HepG2 (cell line): Measurements from ENCODE around the gene CDC42EP1. TPM values are rescaled to one million over a fixed set of nuclear protein-coding genes. Genes with fewer than 3 reads are reported as not detected.

Source experiments
- ARNT ChIP-seq: fragments of 450-650 bp; IDR thresholded peaks from 2 replicates; pipeline ENCODE4 v1.6.1; 2017
- CAMTA2 ChIP-seq: sonication (generic); formaldehyde crosslinking; IDR thresholded peaks from 2 replicates; pipeline ENCODE4 v1.4.0; 2020; ENCODE audit warnings: mild to moderate bottlenecking, missing genetic modification reagents, borderline replicate concordance
- ELF1 ChIP-seq: sonication (generic); formaldehyde crosslinking; IDR thresholded peaks from 2 replicates; pipeline ENCODE4 v1.4.0; 2020; ENCODE audit warnings: missing genetic modification reagents
- FOXM1 ChIP-seq: sonication (generic); formaldehyde crosslinking; IDR thresholded peaks from 2 replicates; pipeline ENCODE4 v1.5.0; 2020; ENCODE audit warnings: missing genetic modification reagents
- MXD1 ChIP-seq: sonication (generic); formaldehyde crosslinking; IDR thresholded peaks from 2 replicates; pipeline ENCODE4 v1.4.0; 2020; ENCODE audit warnings: mild to moderate bottlenecking, missing genetic modification reagents
- NFKBIZ ChIP-seq: IDR thresholded peaks from 2 replicates; pipeline ENCODE4 v1.6.1; 2018; ENCODE audit warnings: missing genetic modification reagents, missing compliant biosample characterization
- NRL ChIP-seq: sonication (generic); formaldehyde crosslinking; IDR thresholded peaks from 2 replicates; pipeline ENCODE4 v1.5.0; 2020; ENCODE audit warnings: missing genetic modification reagents, mild to moderate bottlenecking, moderate library complexity, borderline replicate concordance
- PCBP2 ChIP-seq: fragments of 200-400 bp; formaldehyde crosslinking; optimal IDR thresholded peaks from 2 replicates; pipeline ENCODE3; 2018; ENCODE audit warnings: low read length, low read depth; ENCODE audit not compliant: poor library complexity, severe bottlenecking
- POLR2A ChIP-seq, 2 experiments: IDR thresholded peaks; 2 replicates each; pipeline ENCODE4 v1.6.1; 2011; ENCODE audit warnings: low read depth in 2 of 2, low read length in 2 of 2, mild to moderate bottlenecking in 1 of 2, moderate library complexity in 1 of 2; ENCODE audit not compliant: insufficient read depth in 1 of 2
- SALL2 ChIP-seq: sonication (generic); formaldehyde crosslinking; IDR thresholded peaks from 2 replicates; pipeline ENCODE4 v1.8.1; 2023; ENCODE audit warnings: mild to moderate bottlenecking, missing genetic modification reagents, inconsistent platforms
- U2AF2 ChIP-seq: fragments of 200-400 bp; formaldehyde crosslinking; IDR thresholded peaks from 2 replicates; pipeline ENCODE4 v1.6.1; 2017; ENCODE audit warnings: low read depth, mild to moderate bottlenecking, low read length
- WIZ ChIP-seq: sonication (generic); formaldehyde crosslinking; IDR thresholded peaks from 2 replicates; pipeline ENCODE4 v1.5.1; 2020; ENCODE audit warnings: mild to moderate bottlenecking, missing genetic modification reagents
- ZBTB7A ChIP-seq: sonication (generic); formaldehyde crosslinking; IDR thresholded peaks from 2 replicates; pipeline ENCODE4 v1.8.0; 2022; ENCODE audit warnings: mild to moderate bottlenecking, missing genetic modification reagents
- ZFP41 ChIP-seq: sonication (generic); formaldehyde crosslinking; IDR thresholded peaks from 2 replicates; pipeline ENCODE4 v1.4.0; 2020; ENCODE audit warnings: mild to moderate bottlenecking, missing genetic modification reagents, borderline replicate concordance
- ZNF12 ChIP-seq: sonication (generic); formaldehyde crosslinking; IDR thresholded peaks from 2 replicates; pipeline ENCODE4 v1.5.0; 2020; ENCODE audit warnings: missing genetic modification reagents
- ZNF547 ChIP-seq: sonication (generic); formaldehyde crosslinking; IDR thresholded peaks from 2 replicates; pipeline ENCODE4 v1.5.1; 2020; ENCODE audit warnings: mild to moderate bottlenecking, missing genetic modification reagents
- polyA plus RNA-seq, 8 experiments: library from polyadenylated mRNA; depleted of rRNA in 3 of 8; stranded (reverse) in 7 of 8; unstranded in 1 of 8; fragments of >200 nt; fragmentation: Illumina TruSeq in 4 of 8; extraction: Trizol in 4 of 8; gene quantifications; 2 replicates each; pipeline versions ENCODE4 v1.2.1 to v1.2.3, GENCODE V29; 2011 to 2016; ENCODE audit warnings: low read depth in 4 of 8, missing spikeins in 1 of 8, mixed read lengths in 1 of 8; ENCODE audit not compliant: insufficient read depth in 1 of 8
- total RNA-seq, 5 experiments: library from RNA; depleted of rRNA; stranded (reverse); fragments of >200 nt; fragmentation: Illumina TruSeq; extraction: Trizol; gene quantifications; 2 replicates each; pipeline ENCODE4 v1.2.3, GENCODE V29; 2016; ENCODE audit warnings: low read depth in 1 of 5
- TF ChIP-seq, protein P1 (sequence below): sonication (generic); formaldehyde crosslinking; IDR thresholded peaks from 2 replicates; pipeline ENCODE4 v1.4.0; 2020; ENCODE audit warnings: low read depth, missing genetic modification reagents
- TF ChIP-seq, protein P2 (sequence below), 2 experiments: IDR thresholded peaks; 2 replicates each; pipeline ENCODE4 v1.6.1; 2011 to 2012; ENCODE audit warnings: low read length in 2 of 2, borderline replicate concordance in 1 of 2, low read depth in 1 of 2, mild to moderate bottlenecking in 1 of 2, moderate library complexity in 1 of 2
- TF ChIP-seq, protein P3 (sequence below): sonication (generic); formaldehyde crosslinking; IDR thresholded peaks from 2 replicates; pipeline ENCODE4 v1.5.1; 2020; ENCODE audit warnings: mild to moderate bottlenecking, missing genetic modification reagents

CDC42EP1 gene
- total and polyA plus RNA-seq, 2 of the 13 experiments (the other 11 are each of a cell fraction or from before 2014, with no cell fraction given) = 17.1 to 29.5 TPM

GRCh38 chr22:37545703-37546436 is 14.4 kb upstream of the CDC42EP1 start (continued):
- TF ChIP-seq, protein P1, sequence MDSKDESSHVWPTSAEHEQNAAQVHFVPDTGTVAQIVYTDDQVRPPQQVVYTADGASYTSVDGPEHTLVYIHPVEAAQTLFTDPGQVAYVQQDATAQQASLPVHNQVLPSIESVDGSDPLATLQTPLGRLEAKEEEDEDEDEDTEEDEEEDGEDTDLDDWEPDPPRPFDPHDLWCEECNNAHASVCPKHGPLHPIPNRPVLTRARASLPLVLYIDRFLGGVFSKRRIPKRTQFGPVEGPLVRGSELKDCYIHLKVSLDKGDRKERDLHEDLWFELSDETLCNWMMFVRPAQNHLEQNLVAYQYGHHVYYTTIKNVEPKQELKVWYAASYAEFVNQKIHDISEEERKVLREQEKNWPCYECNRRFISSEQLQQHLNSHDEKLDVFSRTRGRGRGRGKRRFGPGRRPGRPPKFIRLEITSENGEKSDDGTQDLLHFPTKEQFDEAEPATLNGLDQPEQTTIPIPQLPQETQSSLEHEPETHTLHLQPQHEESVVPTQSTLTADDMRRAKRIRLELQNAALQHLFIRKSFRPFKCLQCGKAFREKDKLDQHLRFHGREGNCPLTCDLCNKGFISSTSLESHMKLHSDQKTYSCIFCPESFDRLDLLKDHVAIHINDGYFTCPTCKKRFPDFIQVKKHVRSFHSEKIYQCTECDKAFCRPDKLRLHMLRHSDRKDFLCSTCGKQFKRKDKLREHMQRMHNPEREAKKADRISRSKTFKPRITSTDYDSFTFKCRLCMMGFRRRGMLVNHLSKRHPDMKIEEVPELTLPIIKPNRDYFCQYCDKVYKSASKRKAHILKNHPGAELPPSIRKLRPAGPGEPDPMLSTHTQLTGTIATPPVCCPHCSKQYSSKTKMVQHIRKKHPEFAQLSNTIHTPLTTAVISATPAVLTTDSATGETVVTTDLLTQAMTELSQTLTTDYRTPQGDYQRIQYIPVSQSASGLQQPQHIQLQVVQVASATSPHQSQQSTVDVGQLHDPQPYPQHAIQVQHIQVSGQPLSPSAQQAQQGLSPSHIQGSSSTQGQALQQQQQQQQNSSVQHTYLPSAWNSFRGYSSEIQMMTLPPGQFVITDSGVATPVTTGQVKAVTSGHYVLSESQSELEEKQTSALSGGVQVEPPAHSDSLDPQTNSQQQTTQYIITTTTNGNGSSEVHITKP = peak; percentile 63; the same call in 1 of the 2 replicates
- TF ChIP-seq ELF1 (CRISPR knock-in tag) = peak; percentile 53; the same call in 1 of the 2 replicates
- TF ChIP-seq NFKBIZ (CRISPR knock-in tag) = peak; percentile 91; the same call in 1 of the 2 replicates
- peak; percentile 100 for TF ChIP-seq ZBTB7A (CRISPR knock-in tag)
- TF ChIP-seq WIZ = peak; percentile 59; the same call in 1 of the 2 replicates
- TF ChIP-seq PCBP2 = no peak
- no peak for TF ChIP-seq ZNF12 (CRISPR knock-in tag)
- TF ChIP-seq, protein P2, sequence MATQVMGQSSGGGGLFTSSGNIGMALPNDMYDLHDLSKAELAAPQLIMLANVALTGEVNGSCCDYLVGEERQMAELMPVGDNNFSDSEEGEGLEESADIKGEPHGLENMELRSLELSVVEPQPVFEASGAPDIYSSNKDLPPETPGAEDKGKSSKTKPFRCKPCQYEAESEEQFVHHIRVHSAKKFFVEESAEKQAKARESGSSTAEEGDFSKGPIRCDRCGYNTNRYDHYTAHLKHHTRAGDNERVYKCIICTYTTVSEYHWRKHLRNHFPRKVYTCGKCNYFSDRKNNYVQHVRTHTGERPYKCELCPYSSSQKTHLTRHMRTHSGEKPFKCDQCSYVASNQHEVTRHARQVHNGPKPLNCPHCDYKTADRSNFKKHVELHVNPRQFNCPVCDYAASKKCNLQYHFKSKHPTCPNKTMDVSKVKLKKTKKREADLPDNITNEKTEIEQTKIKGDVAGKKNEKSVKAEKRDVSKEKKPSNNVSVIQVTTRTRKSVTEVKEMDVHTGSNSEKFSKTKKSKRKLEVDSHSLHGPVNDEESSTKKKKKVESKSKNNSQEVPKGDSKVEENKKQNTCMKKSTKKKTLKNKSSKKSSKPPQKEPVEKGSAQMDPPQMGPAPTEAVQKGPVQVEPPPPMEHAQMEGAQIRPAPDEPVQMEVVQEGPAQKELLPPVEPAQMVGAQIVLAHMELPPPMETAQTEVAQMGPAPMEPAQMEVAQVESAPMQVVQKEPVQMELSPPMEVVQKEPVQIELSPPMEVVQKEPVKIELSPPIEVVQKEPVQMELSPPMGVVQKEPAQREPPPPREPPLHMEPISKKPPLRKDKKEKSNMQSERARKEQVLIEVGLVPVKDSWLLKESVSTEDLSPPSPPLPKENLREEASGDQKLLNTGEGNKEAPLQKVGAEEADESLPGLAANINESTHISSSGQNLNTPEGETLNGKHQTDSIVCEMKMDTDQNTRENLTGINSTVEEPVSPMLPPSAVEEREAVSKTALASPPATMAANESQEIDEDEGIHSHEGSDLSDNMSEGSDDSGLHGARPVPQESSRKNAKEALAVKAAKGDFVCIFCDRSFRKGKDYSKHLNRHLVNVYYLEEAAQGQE (IDR thresholded peaks at IDR 0.05; ENCODE audit: borderline replicate concordance in 1 of 2, low read depth in 1 of 2, low read length in 2 of 2) = peak in 1 of 2 experiments; percentile 70; a peak in 2 of 4 replicates
- TF ChIP-seq SALL2 (CRISPR knock-in tag) = no peak
- TF ChIP-seq POLR2A (IDR thresholded peaks at IDR 0.05; ENCODE audit: insufficient read depth in 1 of 2, low read depth in 2 of 2, low read length in 2 of 2) = peak; percentile 48 to 53
- no peak for TF ChIP-seq ARNT
- TF ChIP-seq U2AF2 = no peak
- TF ChIP-seq NRL (CRISPR knock-in tag) = no peak; the same call in 1 of the 2 replicates
- peak; percentile 62 for TF ChIP-seq ZNF547 (CRISPR knock-in tag)
- TF ChIP-seq CAMTA2 (CRISPR knock-in tag) = no peak
- TF ChIP-seq FOXM1 (CRISPR knock-in tag) = no peak
- 0 out of 2 replicates have a peak, but pooled peaks have one; percentile 79 for TF ChIP-seq ZFP41
- TF ChIP-seq, protein P3, sequence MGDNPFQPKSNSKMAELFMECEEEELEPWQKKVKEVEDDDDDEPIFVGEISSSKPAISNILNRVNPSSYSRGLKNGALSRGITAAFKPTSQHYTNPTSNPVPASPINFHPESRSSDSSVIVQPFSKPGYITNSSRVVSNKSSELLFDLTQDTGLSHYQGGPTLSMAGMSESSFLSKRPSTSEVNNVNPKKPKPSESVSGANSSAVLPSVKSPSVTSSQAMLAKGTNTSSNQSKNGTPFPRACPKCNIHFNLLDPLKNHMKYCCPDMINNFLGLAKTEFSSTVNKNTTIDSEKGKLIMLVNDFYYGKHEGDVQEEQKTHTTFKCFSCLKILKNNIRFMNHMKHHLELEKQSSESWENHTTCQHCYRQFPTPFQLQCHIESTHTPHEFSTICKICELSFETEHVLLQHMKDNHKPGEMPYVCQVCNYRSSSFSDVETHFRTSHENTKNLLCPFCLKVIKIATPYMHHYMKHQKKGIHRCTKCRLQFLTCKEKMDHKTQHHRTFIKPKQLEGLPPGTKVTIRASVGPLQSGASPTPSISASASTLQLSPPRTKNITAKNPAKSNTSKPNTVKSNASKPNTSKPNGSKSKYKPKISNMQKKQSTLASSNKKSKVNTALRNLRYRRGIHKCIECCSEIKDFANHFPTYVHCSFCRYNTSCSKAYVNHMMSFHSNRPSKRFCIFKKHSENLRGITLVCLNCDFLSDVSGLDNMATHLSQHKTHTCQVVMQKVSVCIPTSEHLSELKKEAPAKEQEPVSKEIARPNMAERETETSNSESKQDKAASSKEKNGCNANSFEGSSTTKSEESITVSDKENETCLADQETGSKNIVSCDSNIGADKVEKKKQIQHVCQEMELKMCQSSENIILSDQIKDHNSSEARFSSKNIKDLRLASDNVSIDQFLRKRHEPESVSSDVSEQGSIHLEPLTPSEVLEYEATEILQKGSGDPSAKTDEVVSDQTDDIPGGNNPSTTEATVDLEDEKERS (CRISPR knock-in tag) = no peak
- TF ChIP-seq MXD1 = 0 out of 2 replicates have a peak, but pooled peaks have one; percentile 9
